Activated gamma-delta T cell treated with Interleukin-2 at 50 U/mL for 16 hours (primary cell): ENCODE results near the gene OST4.

Experiments
- DNase-seq: peaks from one replicate; pipeline ENCODE4 v3.0.0-alpha.2; 2020

The OST4 gene

GRCh38 chr2:27023740-27024139 is 47.7 kb downstream of the OST4 start:
- no peak for DNase-seq

GRCh38 chr2:27021253-27022049 is 50.0 kb downstream of the OST4 start:
- no peak for DNase-seq
